ENCODE data around the gene METTL16. TPM values are rescaled to one million over a fixed set of nuclear protein-coding genes. Genes with fewer than 3 reads are reported as not detected.

METTL16 gene
- total and polyA plus RNA-seq, 2 of the 4 experiments (the other 2 are of a cell fraction), result 11.8 to 15.4 TPM

DNA sequence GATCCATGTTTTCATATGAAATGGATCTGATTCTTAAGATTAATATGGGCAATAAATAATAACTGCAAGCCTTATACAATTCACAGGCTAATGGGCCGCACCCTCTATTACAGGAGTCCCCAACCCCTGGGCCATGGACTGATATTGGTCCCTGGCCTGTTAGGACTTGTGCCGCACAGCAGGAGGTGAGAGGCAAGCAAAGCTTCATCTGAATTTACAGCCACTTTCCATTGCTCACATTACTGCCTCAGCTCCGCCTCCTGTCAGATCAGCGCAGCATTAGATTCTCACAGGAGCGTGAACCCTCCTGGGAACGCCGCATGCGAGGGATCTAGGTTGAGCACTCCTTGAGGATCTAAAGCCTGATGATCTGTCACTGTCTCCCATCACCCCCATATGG, 26.8 kb downstream of the METTL16 start:
- no peak overlapping the region for H3K4me3 ChIP-seq (ENCODE audit: insufficient read depth, low read depth, low read length)
- H3K18ac ChIP-seq (ENCODE audit: low read depth, low read length), result no peak overlapping the region
- no peak overlapping the region for H2AK5ac ChIP-seq (ENCODE audit: low read depth, low read length)
- H3K4me1 ChIP-seq (ENCODE audit: control insufficient read depth, insufficient read depth, low read length), result peaks cover 6% of the 10 kb centered on the region; the same call in 1 of the 2 replicates
- H4K5ac ChIP-seq (ENCODE audit: low read depth, low read length), result no peak overlapping the region
- H2AFZ ChIP-seq (replicated peaks; ENCODE audit: low read length, poor library complexity), result no peak overlapping the region
- BruUV-seq (replicated peaks), result no TSS peak
- no peak overlapping the region for H2BK20ac ChIP-seq (ENCODE audit: low read depth, low read length)
- H3K9me1 ChIP-seq (ENCODE audit: insufficient read depth, low read length), result peaks cover 7% of the 10 kb centered on the region
- H3K14ac ChIP-seq (replicated peaks; ENCODE audit: low read depth, low read length), result no peak overlapping the region
- H3K4me2 ChIP-seq (ENCODE audit: low read depth, low read length), result no peak overlapping the region
- H3K36me3 ChIP-seq (ENCODE audit: control insufficient read depth, insufficient read depth, low read length), result no peaks in the 10 kb centered on the region
- H3K23ac ChIP-seq (ENCODE audit: low read depth, low read length), result no peak overlapping the region
- no peak overlapping the region for H2AK9ac ChIP-seq (replicated peaks; ENCODE audit: low read depth, low read length, poor library complexity)
- no peaks in the 10 kb centered on the region for H3K9me3 ChIP-seq (ENCODE audit: control insufficient read depth, insufficient read depth, low read length)
- no peak overlapping the region for H3K4ac ChIP-seq (ENCODE audit: low read depth, low read length)
- CTCF ChIA-PET, result interaction anchor here (1.0 kb wide), 1 partner anchor 11 kb away, joined by 3 read pairs; no protein-coding TSS in a partner anchor
- in situ Hi-C loops (cut with MboI; ENCODE audit: low sequenced_read_pairs), result no loop called here
- intact Hi-C loops (cut with micrococcal nuclease), result no loop called here
- no peak overlapping the region for H3K56ac ChIP-seq (ENCODE audit: extremely low read depth, insufficient read depth, low read length)
- TF ChIP-seq, protein P1, sequence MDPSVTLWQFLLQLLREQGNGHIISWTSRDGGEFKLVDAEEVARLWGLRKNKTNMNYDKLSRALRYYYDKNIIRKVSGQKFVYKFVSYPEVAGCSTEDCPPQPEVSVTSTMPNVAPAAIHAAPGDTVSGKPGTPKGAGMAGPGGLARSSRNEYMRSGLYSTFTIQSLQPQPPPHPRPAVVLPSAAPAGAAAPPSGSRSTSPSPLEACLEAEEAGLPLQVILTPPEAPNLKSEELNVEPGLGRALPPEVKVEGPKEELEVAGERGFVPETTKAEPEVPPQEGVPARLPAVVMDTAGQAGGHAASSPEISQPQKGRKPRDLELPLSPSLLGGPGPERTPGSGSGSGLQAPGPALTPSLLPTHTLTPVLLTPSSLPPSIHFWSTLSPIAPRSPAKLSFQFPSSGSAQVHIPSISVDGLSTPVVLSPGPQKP (IDR thresholded peaks at IDR 0.05; ENCODE audit: borderline replicate concordance, low read depth, low read length), result no peak
- no peak for TF ChIP-seq POLR2A (IDR thresholded peaks at IDR 0.05; ENCODE audit: low read depth, low read length)
- TF ChIP-seq, protein P2, sequence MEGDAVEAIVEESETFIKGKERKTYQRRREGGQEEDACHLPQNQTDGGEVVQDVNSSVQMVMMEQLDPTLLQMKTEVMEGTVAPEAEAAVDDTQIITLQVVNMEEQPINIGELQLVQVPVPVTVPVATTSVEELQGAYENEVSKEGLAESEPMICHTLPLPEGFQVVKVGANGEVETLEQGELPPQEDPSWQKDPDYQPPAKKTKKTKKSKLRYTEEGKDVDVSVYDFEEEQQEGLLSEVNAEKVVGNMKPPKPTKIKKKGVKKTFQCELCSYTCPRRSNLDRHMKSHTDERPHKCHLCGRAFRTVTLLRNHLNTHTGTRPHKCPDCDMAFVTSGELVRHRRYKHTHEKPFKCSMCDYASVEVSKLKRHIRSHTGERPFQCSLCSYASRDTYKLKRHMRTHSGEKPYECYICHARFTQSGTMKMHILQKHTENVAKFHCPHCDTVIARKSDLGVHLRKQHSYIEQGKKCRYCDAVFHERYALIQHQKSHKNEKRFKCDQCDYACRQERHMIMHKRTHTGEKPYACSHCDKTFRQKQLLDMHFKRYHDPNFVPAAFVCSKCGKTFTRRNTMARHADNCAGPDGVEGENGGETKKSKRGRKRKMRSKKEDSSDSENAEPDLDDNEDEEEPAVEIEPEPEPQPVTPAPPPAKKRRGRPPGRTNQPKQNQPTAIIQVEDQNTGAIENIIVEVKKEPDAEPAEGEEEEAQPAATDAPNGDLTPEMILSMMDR (conservative IDR thresholded peaks at IDR 0.05; ENCODE audit: low read depth, low read length), result no peak
- TF ChIP-seq BHLHE40 (IDR thresholded peaks at IDR 0.05; ENCODE audit: low read depth, low read length), result no peak
- TF ChIP-seq MXI1 (IDR thresholded peaks at IDR 0.05; ENCODE audit: borderline replicate concordance, low read depth, low read length), result no peak
- no peak overlapping the region for H4K91ac ChIP-seq (ENCODE audit: insufficient read depth, low read depth, low read length)
- POLR2A ChIA-PET (ENCODE audit: unreplicated experiment), result no interaction called here
- H2BK5ac ChIP-seq (ENCODE audit: low read depth, low read length, poor library complexity, severe bottlenecking), result no peak overlapping the region
- H2BK15ac ChIP-seq (ENCODE audit: low read depth, low read length), result no peak overlapping the region
- DNase-seq (no peak), ATAC-seq (ENCODE audit: low read depth) (no peak)
- no peak overlapping the region for H4K8ac ChIP-seq (ENCODE audit: low read depth in 2 of 2, low read length in 2 of 2)
- no peak overlapping the region for H3K27ac ChIP-seq (ENCODE audit: insufficient read depth, low read length)
- H3K27me3 ChIP-seq (ENCODE audit: control insufficient read depth, insufficient read depth, low read length), result no peaks in the 10 kb centered on the region
- H4K20me1 ChIP-seq (ENCODE audit: insufficient read depth, low read length), result peaks cover 8% of the 10 kb centered on the region; the same call in 1 of the 2 replicates
- no peak overlapping the region for H3K9ac ChIP-seq (ENCODE audit: low read depth, low read length)
- H2BK120ac ChIP-seq (ENCODE audit: low read depth, low read length), result no peak overlapping the region
- H3K79me1 ChIP-seq (ENCODE audit: low read depth in 1 of 2, low read length in 2 of 2), result peaks cover 33 to 48% of the 10 kb centered on the region in 2 experiments
- dilution Hi-C loops (cut with HindIII; ENCODE audit: low sequenced_read_pairs, unreplicated experiment), result no loop called here
- WGBS, 2 experiments (ENCODE audit: extremely low coverage in 2 of 2, insufficient read length in 1 of 2), result 80% methylated on average over 2 of the region's 8 CpGs; no CpG with 5 or more reads in 1 of the 2 experiments
